Renal cortical epithelial cell (primary cell): ENCODE measurements around the gene CDC7. TPM values are rescaled to one million over a fixed set of nuclear protein-coding genes. Genes with fewer than 3 reads are reported as not detected.

Experiments
- DNase-seq: peaks from one replicate; pipeline ENCODE4 v3.0.0-alpha.2; 2011; ENCODE audit warnings: low read depth
- total RNA-seq: library from RNA; depleted of rRNA; stranded (reverse); fragments of >200 nt; gene quantifications from 2 replicates; pipeline ENCODE4 v1.2.3, GENCODE V29; 2014

The CDC7 gene
- total RNA-seq, 1 donor from 2014 or later: 4.7 TPM

DNA sequence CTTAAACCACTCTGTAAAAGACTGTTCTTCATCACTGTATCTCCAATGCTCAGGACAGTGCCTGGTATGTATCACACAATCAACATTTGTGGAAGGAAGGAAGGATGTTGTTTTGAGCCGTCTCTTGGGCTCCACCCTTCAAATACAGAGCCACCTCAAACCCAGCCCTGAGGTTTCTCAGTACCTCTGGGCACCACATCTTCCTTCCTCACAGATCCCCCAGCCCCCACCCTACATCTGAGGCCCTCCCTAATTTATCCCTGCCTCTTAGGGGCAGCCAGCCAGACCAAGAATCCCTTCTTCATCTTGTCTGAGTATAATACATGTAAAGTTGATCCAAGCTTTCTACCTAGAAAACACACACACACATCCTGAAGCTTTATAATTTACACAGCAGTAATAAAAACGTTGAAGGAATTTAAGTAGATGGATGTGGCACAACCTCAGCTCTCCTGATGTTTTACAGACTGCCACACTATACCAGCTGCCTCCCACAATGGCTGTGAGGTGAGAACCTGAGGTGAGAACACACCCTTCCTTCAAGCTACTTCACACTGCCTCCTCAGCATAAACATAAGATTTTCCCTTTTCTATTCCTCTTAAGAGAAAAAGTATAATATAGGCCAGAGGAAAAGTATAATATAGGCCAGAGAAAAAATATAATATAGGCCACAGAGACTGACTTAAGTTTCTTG, 48.5 kb downstream of the CDC7 start:
- DNase-seq: no peak

DNA sequence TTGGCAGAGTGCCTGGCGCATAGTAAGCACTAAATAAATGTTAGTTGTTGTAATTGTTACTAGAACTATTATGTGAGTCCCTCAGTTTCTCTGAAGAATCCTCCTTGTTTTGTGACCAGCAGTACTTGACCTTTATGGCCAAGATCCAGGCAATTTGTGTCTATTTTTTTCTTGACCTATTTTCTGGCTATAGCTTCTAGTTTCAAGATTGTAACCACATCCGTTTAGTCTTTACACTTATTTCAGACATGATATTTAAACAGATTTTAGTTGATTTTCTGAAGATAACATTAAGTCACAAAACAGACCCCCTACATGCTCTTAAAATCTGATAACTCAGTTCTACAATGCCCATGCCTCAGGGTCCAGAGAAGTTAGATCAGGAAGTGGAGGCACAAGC, 50.3 kb downstream of the CDC7 start:
- DNase-seq: no peak

GRCh38 chr1:91552091-91552490, 51.4 kb downstream of the CDC7 start:
- DNase-seq: peak; percentile 52

- no peak for DNase-seq
Observed at GRCh38 chr1:91552596-91552995, 51.9 kb downstream of the CDC7 start.

- DNase-seq: peak; percentile 78
Observed at GRCh38 chr1:91553177-91553591, 52.5 kb downstream of the CDC7 start.

DNA sequence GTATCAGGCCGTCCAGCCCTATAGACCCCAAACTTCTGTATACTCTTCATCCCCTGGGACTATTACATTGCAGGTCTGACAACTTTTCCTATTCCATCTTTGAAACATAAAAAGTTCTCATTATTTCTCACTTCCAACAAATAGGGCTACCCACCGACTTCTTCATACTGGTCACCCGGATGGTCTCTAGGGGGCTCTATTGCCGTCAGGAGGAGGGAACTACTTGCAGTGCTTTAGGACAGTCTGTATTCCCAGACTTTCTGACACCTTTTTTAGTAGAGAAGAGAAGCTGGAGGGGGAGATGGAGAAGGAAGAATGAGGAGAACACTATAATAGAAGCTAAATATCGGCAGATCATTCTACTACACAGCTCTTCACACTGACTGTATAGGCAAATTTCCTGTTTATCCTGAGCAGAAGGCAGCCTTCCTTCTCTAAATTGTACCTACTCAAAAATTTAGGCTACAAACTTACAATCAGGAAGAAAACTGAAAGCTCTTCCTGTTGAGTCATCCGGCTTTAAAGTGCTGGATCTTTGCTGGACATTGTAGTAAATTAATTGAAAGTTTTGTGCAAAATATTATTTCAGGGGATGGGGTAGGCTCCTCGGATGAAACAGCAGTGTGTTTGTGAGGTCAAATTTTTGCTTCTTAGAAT, 54.6 kb downstream of the CDC7 start:
- DNase-seq: peak; percentile 15

DNA sequence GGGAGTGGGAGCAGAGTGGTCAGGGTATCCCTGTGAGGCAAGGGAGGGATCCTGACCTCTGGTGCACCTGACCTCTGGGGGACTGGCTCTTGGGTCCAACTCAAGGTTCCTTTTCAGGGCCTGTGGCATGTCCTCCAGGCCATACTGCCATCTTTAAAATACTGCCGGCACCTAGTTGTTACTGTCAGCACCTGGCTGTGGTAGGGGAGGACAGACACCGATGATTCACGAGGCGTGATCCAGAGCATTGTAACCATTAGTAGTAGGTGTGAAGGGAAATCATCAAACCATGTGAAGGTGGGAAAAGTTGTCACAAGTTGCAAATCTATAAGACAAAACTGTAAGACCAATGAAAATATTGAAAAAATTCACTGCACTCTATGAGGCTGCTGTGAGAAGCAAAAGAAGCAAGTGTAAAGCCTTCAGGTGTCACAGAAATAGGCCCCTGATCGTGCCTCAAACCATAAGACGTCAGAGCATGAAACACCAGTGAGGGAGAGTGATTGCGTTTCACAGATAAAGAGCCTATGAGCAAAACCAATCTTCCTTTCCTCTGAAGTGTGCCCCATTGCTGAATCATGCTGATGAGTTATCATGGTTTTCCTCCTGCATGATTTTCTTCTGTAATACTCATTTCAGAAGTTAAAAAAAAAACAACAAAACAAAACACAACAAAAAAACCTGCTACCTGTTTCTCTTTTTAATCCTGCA, 55.3 kb downstream of the CDC7 start:
- DNase-seq: no peak

- DNase-seq: no peak
Observed at GRCh38 chr1:91556556-91556955, 55.9 kb downstream of the CDC7 start.

- peak; percentile 72 for DNase-seq
Observed at GRCh38 chr1:91557039-91557690, 56.5 kb downstream of the CDC7 start.

- DNase-seq: no peak
Observed at GRCh38 chr1:91557826-91558225, 57.2 kb downstream of the CDC7 start.

- no peak for DNase-seq
Observed at GRCh38 chr1:91559046-91559750, 58.5 kb downstream of the CDC7 start.

GRCh38 chr1:91559838-91560565, 59.4 kb downstream of the CDC7 start:
- DNase-seq: no peak

DNA sequence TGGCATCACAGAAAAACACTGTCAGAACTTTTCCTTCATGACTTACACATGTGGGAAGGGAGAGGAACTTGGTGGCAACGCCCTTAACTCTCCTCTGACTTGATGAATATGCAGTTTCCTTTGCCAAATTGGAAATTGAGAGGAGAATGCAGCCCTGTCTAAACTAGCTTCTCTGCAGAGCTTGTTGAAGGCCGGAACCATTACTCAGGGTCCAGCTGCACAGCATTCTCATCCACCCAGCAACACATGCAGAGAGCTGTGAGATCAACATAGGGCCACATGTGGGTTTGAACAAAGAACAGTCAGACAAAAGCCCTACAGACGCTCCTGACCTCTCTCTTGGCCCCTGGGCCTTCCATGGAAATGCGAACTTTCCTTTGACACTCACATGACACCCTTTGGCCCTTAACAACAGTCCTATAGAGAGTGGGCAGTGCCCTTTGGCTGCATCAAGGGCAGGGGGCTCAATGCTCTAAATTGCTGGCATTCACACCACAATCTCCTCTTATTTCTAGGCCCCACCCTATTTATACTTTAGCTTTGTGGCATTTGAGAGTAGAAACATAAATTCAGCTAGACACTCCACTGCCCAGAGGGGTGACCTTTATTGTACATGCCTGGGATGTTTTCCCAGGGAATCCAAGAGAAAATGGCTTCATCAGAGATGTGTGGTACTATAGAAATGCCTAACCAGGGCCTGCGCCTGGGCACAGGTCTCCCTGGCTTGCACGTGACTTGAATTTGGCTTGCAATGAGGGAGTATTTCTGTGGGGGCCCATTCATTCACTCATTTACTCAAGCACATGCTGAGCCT, 64.4 kb downstream of the CDC7 start:
- no peak for DNase-seq

DNA sequence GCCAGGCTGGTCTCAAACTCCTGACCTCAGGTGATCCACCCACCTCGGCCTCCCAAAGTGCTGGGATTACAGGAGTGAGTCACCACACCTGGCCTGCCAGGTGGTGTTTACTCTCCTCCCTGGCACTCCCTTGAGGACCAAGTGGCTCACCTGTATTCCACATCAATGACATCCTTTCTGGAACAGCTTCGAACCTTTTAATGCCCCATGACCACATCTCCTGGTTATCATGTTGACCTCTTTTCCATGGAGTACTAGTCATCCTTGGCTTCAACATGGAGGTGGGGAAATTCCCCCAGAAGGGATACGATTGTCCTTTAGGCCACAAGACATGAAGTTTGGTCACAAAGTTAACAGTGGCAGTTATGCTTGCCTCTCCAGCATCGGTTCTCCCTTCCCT, 66.9 kb downstream of the CDC7 start:
- DNase-seq: no peak

GRCh38 chr1:91568261-91568660, 67.6 kb downstream of the CDC7 start:
- DNase-seq: no peak

GRCh38 chr1:91569411-91570119, 68.9 kb downstream of the CDC7 start:
- peak; percentile 93 for DNase-seq

- DNase-seq: no peak
Observed at GRCh38 chr1:91570120-91570448, 69.4 kb downstream of the CDC7 start.

GRCh38 chr1:91572044-91572443, 71.4 kb downstream of the CDC7 start:
- no peak for DNase-seq
